NOMO-1 (cell line): Measurements from ENCODE around the gene SLBP.
"Not testable (repeated sequence)": the region's sequence is repeated elsewhere in the genome, so short reads cannot be mapped to it uniquely, and the experiment has no call there.

Experiments used
- DNase-seq, 2 experiments: peaks; one replicate each; lab custom pipeline; 2025; ENCODE audit not compliant: unreplicated experiment in 2 of 2; lab: John Stamatoyannopoulos, UW

SLBP gene

GRCh38 chr4:1683261-1683735, 28.8 kb downstream of the SLBP start:
- peak in 1 of 2 experiments; percentile 35 for DNase-seq

- no peak for DNase-seq
Observed at GRCh38 chr4:1682860-1683259, 29.3 kb downstream of the SLBP start.

GRCh38 chr4:1678244-1678643, 33.9 kb downstream of the SLBP start:
- no peak for DNase-seq

GRCh38 chr4:1676605-1677525, 35.3 kb downstream of the SLBP start:
- peak in 1 of 2 experiments; percentile 2 for DNase-seq

GRCh38 chr4:1675802-1676137, 36.3 kb downstream of the SLBP start:
- DNase-seq, result no peak

GRCh38 chr4:1675136-1675801, 36.9 kb downstream of the SLBP start:
- no peak for DNase-seq

- no peak for DNase-seq
Observed at GRCh38 chr4:1674682-1675081, 37.4 kb downstream of the SLBP start.

GRCh38 chr4:1673671-1674070, 38.4 kb downstream of the SLBP start:
- no peak for DNase-seq

- not testable (repeated sequence) for DNase-seq
Observed at GRCh38 chr4:1671011-1671410, 41.1 kb downstream of the SLBP start.

GRCh38 chr4:1670279-1670678, 41.8 kb downstream of the SLBP start:
- no peak for DNase-seq

- no peak for DNase-seq
Observed at GRCh38 chr4:1669850-1670249, 42.3 kb downstream of the SLBP start.

- no peak for DNase-seq
Observed at GRCh38 chr4:1669270-1669669, 42.8 kb downstream of the SLBP start.

- no peak for DNase-seq
Observed at GRCh38 chr4:1668488-1668840, 43.7 kb downstream of the SLBP start.

- DNase-seq, result no peak
Observed at GRCh38 chr4:1667273-1667672, 44.8 kb downstream of the SLBP start.

GRCh38 chr4:1666391-1666790, 45.7 kb downstream of the SLBP start:
- DNase-seq, result no peak

- DNase-seq, result no peak
Observed at GRCh38 chr4:1664141-1664540, 48.0 kb downstream of the SLBP start.

- DNase-seq, result no peak
Observed at GRCh38 chr4:1663549-1663948, 48.6 kb downstream of the SLBP start.

GRCh38 chr4:1661695-1662094, 50.4 kb downstream of the SLBP start:
- DNase-seq, result no peak

GRCh38 chr4:1660948-1661677, 51.0 kb downstream of the SLBP start:
- no peak for DNase-seq

- DNase-seq, result no peak
Observed at GRCh38 chr4:1659104-1660043, 52.7 kb downstream of the SLBP start.
